ENCODE data around the gene NPW.

NPW gene

DNA sequence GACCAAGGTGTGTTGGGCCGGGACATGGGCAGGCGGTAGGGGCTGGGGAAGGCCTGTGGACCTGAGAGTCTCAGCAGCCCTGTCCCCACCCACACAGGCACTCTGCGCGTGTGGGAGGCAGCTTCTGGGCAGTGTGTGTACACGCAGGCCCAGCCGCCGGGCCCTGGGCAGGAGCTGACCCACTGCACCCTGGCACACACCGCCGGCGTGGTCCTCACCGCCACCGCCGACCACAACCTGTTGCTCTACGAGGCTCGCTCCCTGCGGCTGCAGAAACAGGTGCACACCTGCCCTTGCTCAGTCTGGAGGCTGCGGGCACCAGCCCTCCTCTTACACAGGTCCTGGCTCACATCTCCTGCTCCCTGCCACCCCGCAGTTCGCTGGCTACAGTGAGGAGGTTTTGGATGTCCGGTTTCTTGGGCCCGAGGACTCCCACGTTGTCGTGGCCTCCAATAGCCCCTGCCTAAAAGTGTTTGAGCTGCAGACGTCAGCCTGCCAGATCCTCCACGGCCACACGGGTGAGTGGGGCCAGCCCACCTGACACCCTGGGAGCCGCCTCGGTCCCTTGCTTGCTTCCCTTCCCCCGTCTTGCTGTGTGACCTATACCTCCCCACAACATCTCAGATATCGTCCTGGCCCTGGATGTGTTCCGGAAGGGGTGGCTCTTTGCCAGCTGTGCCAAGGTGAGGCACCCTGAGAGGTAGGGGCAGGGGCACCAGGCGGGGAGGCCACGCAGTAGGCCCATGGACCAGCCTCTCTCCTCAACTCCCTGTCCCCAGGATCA is 44.0 kb upstream of the NPW start:
- H3K4me3 ChIP-seq (ENCODE audit: low read depth, low read length), result no peak overlapping the region
- no peak for TF ChIP-seq MYC (IDR thresholded peaks at IDR 0.05; ENCODE audit: low read depth, low read length)
- TF ChIP-seq, protein P1, sequence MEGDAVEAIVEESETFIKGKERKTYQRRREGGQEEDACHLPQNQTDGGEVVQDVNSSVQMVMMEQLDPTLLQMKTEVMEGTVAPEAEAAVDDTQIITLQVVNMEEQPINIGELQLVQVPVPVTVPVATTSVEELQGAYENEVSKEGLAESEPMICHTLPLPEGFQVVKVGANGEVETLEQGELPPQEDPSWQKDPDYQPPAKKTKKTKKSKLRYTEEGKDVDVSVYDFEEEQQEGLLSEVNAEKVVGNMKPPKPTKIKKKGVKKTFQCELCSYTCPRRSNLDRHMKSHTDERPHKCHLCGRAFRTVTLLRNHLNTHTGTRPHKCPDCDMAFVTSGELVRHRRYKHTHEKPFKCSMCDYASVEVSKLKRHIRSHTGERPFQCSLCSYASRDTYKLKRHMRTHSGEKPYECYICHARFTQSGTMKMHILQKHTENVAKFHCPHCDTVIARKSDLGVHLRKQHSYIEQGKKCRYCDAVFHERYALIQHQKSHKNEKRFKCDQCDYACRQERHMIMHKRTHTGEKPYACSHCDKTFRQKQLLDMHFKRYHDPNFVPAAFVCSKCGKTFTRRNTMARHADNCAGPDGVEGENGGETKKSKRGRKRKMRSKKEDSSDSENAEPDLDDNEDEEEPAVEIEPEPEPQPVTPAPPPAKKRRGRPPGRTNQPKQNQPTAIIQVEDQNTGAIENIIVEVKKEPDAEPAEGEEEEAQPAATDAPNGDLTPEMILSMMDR (IDR thresholded peaks at IDR 0.05; ENCODE audit: low read depth, low read length), result no peak
- TF ChIP-seq POLR2A (IDR thresholded peaks at IDR 0.05; ENCODE audit: extremely low read depth, insufficient read length), result no peak
- TF ChIP-seq, protein P2, sequence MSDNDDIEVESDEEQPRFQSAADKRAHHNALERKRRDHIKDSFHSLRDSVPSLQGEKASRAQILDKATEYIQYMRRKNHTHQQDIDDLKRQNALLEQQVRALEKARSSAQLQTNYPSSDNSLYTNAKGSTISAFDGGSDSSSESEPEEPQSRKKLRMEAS (IDR thresholded peaks at IDR 0.05; ENCODE audit: low read depth, low read length), result no peak
- DNase-seq (ENCODE audit: low read depth), result no peak

DNA sequence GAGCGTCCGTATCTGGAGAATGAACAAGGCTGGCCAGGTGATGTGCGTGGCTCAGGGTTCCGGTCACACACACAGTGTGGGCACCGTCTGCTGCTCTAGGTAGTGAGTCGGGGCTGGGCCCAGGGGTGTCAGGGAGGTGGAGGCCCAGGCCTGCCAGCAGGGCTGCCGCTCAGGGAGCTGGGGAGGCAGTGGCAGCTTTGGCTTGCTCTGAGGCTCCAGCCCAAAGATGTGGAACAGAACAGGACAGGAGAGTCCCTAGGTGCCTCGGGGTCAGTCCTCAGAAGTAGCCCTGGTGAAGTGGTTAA is 43.4 kb upstream of the NPW start:
- TF ChIP-seq MYC (IDR thresholded peaks at IDR 0.05; ENCODE audit: low read depth, low read length) (no peak), POLR2A (IDR thresholded peaks at IDR 0.05; ENCODE audit: extremely low read depth, insufficient read length) (no peak)
- TF ChIP-seq, protein P2 (IDR thresholded peaks at IDR 0.05; ENCODE audit: low read depth, low read length), result no peak
- H3K4me3 ChIP-seq (ENCODE audit: low read depth, low read length), result no peak overlapping the region
- DNase-seq (ENCODE audit: low read depth), result no peak

DNA sequence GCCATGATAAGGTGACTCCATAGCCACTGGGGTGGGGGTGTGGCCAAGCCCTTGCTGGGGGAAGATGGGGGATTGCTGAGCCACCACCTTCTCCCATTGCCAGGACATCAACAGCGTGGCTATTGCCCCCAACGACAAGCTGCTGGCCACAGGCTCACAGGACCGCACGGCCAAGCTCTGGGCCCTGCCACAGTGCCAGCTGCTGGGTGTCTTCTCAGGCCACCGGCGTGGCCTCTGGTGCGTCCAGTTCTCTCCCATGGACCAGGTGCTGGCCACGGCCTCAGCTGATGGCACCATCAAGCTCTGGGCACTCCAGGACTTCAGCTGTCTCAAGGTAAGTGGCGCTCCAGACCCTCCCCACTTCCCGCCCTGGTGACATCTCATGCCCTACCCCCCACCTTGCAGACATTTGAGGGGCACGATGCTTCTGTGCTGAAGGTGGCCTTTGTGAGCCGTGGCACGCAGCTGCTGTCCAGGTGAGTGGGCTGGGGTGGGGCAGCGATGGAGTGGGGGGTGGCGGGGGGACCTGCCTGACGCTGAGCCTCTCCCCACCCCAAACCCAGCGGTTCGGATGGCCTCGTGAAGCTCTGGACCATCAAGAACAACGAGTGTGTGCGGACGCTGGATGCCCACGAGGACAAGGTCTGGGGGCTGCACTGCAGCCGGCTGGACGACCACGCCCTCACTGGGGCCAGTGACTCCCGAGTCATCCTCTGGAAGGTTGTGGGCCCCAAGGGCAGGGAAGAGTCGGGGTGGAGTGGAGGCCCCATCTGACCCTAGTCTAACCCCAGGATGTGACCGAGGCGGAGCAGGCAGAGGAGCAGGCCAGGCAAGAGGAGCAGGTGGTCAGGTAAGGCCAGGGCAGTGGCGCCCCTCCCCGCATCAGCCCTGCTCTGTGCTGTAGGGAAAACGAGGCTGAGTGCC is 42.4 kb upstream of the NPW start:
- DNase-seq (ENCODE audit: low read depth), result no peak
- TF ChIP-seq, protein P2 (IDR thresholded peaks at IDR 0.05; ENCODE audit: low read depth, low read length), result no peak
- TF ChIP-seq, protein P1 (IDR thresholded peaks at IDR 0.05; ENCODE audit: low read depth, low read length), result no peak
- no peak for TF ChIP-seq POLR2A (IDR thresholded peaks at IDR 0.05; ENCODE audit: extremely low read depth, insufficient read length)
- no peak for TF ChIP-seq MYC (IDR thresholded peaks at IDR 0.05; ENCODE audit: low read depth, low read length)
- no peak overlapping the region for H3K4me3 ChIP-seq (ENCODE audit: low read depth, low read length)

DNA sequence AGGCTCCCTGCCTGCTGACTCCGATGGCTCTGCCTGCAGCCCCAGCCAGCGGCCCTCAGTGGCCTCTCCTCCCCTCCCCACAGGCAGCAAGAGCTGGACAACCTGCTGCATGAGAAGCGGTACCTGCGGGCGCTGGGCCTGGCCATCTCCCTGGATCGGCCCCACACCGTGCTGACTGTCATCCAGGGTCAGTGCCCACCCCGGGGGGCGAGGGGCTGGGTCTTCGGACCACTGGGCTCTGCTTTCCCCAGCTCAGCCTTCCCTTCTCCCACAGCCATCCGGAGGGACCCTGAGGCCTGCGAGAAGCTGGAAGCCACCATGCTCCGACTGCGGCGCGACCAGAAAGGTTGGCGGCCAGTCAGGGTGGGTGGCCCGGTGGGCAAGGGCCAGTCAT is 41.7 kb upstream of the NPW start:
- TF ChIP-seq, protein P2 (IDR thresholded peaks at IDR 0.05; ENCODE audit: low read depth, low read length), result no peak
- no peak for TF ChIP-seq POLR2A (IDR thresholded peaks at IDR 0.05; ENCODE audit: extremely low read depth, insufficient read length)
- no peak for TF ChIP-seq MYC (IDR thresholded peaks at IDR 0.05; ENCODE audit: low read depth, low read length)
- no peak overlapping the region for H3K4me3 ChIP-seq (ENCODE audit: low read depth, low read length)
- no peak for DNase-seq (ENCODE audit: low read depth)

DNA sequence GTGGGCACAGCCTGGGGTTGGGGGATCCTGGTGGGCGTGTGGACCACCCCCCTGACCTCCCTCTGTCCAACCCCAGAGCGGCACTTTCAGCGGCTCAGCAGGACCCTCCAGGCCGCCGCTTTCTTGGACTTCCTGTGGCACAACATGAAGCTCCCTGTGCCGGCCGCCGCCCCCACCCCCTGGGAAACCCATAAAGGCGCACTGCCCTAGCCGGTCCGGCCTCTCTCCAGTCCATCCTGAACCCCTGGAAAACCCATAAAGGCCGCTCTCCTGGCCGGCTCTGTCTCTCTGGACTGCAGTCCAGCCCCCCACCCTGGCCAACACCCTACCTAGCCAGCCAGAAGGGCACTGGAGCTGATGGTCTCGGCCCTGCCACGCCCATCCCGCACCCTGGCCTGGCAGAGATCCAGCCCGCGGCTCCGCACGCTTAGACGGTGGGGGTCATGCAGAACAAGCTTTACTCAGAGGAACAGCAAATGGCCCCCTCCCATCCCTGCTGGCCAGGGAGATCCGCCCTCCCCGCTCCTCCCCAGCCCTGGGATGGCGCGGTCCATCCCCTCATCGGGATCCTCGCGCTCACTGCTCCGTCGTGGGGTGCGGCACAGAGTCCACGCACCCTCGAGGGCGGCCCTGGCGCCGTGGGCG is 41.0 kb upstream of the NPW start:
- no peak for DNase-seq (ENCODE audit: low read depth)
- H3K4me3 ChIP-seq (ENCODE audit: low read depth, low read length), result no peak overlapping the region
- TF ChIP-seq, protein P2 (IDR thresholded peaks at IDR 0.05; ENCODE audit: low read depth, low read length), result no peak
- TF ChIP-seq MYC (IDR thresholded peaks at IDR 0.05; ENCODE audit: low read depth, low read length) (no peak), POLR2A (IDR thresholded peaks at IDR 0.05; ENCODE audit: extremely low read depth, insufficient read length) (no peak)
- TF ChIP-seq, protein P1 (IDR thresholded peaks at IDR 0.05; ENCODE audit: low read depth, low read length), result no peak

DNA sequence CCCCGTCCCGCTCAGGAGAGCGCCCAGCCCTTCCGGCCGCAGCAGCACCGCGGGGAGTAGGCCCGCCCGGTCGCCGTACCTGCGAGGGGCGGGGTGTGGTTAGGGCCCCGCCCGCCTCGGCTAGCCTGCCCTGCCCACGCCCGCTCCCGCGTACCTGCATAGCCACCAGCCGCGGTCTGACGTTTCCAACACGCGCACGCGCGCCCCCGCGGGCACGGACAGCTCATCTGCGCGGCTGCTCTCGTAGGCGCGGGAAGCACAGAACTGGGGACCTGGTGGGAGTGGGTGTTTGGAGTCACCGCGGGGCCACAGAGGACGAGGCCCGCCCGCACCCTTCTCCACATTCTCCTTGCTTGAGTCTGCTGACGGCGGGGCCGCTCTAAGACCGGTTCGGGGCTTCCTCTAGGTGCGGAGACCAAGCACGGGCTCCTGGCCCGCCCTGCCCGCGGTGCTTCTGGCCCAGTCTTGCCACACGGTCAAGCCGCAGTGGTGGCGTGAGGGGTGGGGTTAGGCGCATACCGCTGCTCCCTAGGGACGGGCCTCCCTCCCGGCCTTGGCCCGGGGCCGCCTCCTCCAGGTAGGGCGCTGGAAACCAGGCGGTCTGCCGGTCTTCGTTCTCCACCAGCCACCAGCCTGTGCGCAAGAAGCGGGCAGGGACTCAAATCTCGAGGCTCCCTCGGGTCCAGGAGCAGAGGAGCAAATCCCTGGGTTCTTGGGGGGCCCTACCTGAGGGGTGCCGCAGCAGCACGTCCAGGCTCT is 40.1 kb upstream of the NPW start:
- H3K4me3 ChIP-seq (ENCODE audit: low read depth, low read length), result no peak overlapping the region
- TF ChIP-seq, protein P2 (IDR thresholded peaks at IDR 0.05; ENCODE audit: low read depth, low read length), result no peak
- TF ChIP-seq MYC (IDR thresholded peaks at IDR 0.05; ENCODE audit: low read depth, low read length) (no peak), POLR2A (IDR thresholded peaks at IDR 0.05; ENCODE audit: extremely low read depth, insufficient read length) (no peak)
- TF ChIP-seq, protein P1 (IDR thresholded peaks at IDR 0.05; ENCODE audit: low read depth, low read length), result no peak
- peak; percentile 32 for DNase-seq (ENCODE audit: low read depth)

Measured in NB4 (cell line).